Measurements from ENCODE around the gene CCDC134. TPM values are rescaled to one million over a fixed set of nuclear protein-coding genes. Genes with fewer than 3 reads are reported as not detected.

Gene CCDC134
- total and polyA plus RNA-seq, 2 of the 8 experiments (the other 6 are each of a cell fraction or from before 2014, with no cell fraction given) = 7.7 to 20.0 TPM

GRCh38 chr22:41875531-41876270 lies 75.2 kb downstream of the CCDC134 start:
- Histone ChIP-seq H2BK5ac (ENCODE audit: low read depth, low read length) (no peak overlapping the region), H2BK15ac (ENCODE audit: low read length) (no peak overlapping the region), H3K4me2 (ENCODE audit: insufficient read depth in 1 of 2, low read depth in 2 of 2, low read length in 2 of 2) (no peak overlapping the region), H3K79me2 (ENCODE audit: control insufficient read depth in 1 of 2, insufficient read depth in 2 of 2, low read length in 2 of 2) (no peaks in the 10 kb centered on the region), H3K79me1 (ENCODE audit: low read depth, low read length) (no peaks in the 10 kb centered on the region; the same call in 1 of the 2 replicates), H3K27me3 (replicated peaks in 1 of 4; ENCODE audit: control insufficient read depth in 3 of 4, extremely low read depth in 1 of 4, insufficient read depth in 3 of 4, low read length in 3 of 4) (no peaks in the 10 kb centered on the region), H2BK120ac (replicated peaks; ENCODE audit: low read depth, low read length) (no peak overlapping the region), H4K8ac (ENCODE audit: extremely low read depth, insufficient read depth, low read length) (no peak overlapping the region), H2AFZ (ENCODE audit: low read length) (no peak overlapping the region), H4K5ac (ENCODE audit: insufficient read length, low read depth, low read length) (no peak overlapping the region), H3K9ac (replicated peaks in 1 of 4; ENCODE audit: extremely low read depth in 1 of 4, low read depth in 3 of 4, low read length in 3 of 4) (no peak overlapping the region), H3K4ac (replicated peaks; ENCODE audit: insufficient read length, low read depth, low read length) (no peak overlapping the region), H3K4me1 (replicated peaks in 1 of 4; ENCODE audit: control insufficient read depth in 3 of 4, insufficient read depth in 4 of 4, low read length in 3 of 4) (no peaks in the 10 kb centered on the region), H3K23ac (ENCODE audit: insufficient read length) (no peak overlapping the region), H4K20me1 (replicated peaks in 1 of 2; ENCODE audit: control insufficient read depth in 1 of 2, insufficient read depth in 2 of 2, low read length in 2 of 2) (peaks cover 0 to 3% of the 10 kb centered on the region in 2 experiments), H3K56ac (replicated peaks; ENCODE audit: insufficient read length, low read depth, low read length) (no peak overlapping the region), H2BK20ac (ENCODE audit: low read length) (no peak overlapping the region), H3K4me3 (ENCODE audit: extremely low read depth in 1 of 4, insufficient read depth in 2 of 4, low read depth in 3 of 4, low read length in 4 of 4) (no peak overlapping the region), H3K18ac (ENCODE audit: extremely low read depth, low read length) (no peak overlapping the region), H4K91ac (replicated peaks; ENCODE audit: insufficient read length, low read length) (no peak overlapping the region), H3K9me3 (ENCODE audit: insufficient read depth in 2 of 2, low read depth in 1 of 2, low read length in 1 of 2) (no peaks in the 10 kb centered on the region), H2AK5ac (ENCODE audit: low read depth, low read length) (no peak overlapping the region), H2BK12ac (ENCODE audit: low read depth, low read length) (no peak overlapping the region), H3K27ac (ENCODE audit: low read depth, low read length) (no peak overlapping the region), H3K36me3 (ENCODE audit: control insufficient read depth in 2 of 4, insufficient read depth in 4 of 4, low read length in 3 of 4) (peaks cover 36 to 82% (median 68%) of the 10 kb centered on the region in 4 experiments), H3K23me2 (ENCODE audit: low read depth, low read length) (no peaks in the 10 kb centered on the region), H3K14ac (ENCODE audit: insufficient read length) (no peak overlapping the region)
- ChIA-PET POLR2A (ENCODE audit: partially characterized antibody) (interaction anchor here (1.0 kb wide), 1 partner anchor 9 kb away, joined by 4 read pairs; no protein-coding TSS in a partner anchor), CTCF (ENCODE audit: partially characterized antibody) (no interaction called here)
- FAIRE-seq = no peak
- no peak for DNase-seq (ENCODE audit: low read depth in 1 of 2, low spot score in 2 of 2)
- WGBS, 2 experiments (ENCODE audit: extremely low coverage in 1 of 2, insufficient coverage in 1 of 2, insufficient read length in 1 of 2, insufficient replicate concordance in 2 of 2, low coverage in 1 of 2, low lambda C conversion rate in 2 of 2, missing lambda C conversion rate in 1 of 2) = 90% methylated on average over 10 of the region's 10 CpGs; no CpG with 5 or more reads in 1 of the 2 experiments
- TF ChIP-seq TEAD4 (IDR thresholded peaks at IDR 0.05; ENCODE audit: low read depth, low read length) (no peak), MAFK (IDR thresholded peaks at IDR 0.05; ENCODE audit: low read depth, low read length) (no peak), CBX8 (IDR thresholded peaks at IDR 0.05; ENCODE audit: borderline replicate concordance, low read depth, low read length) (no peak), MAX (IDR thresholded peaks at IDR 0.05) (no peak), TBP (IDR thresholded peaks at IDR 0.05; ENCODE audit: low read depth, low read length) (no peak), GTF2F1 (IDR thresholded peaks at IDR 0.05; ENCODE audit: borderline replicate concordance, low read depth, low read length) (no peak), CEBPB (IDR thresholded peaks at IDR 0.05; ENCODE audit: low read depth, low read length) (no peak), E2F6 (IDR thresholded peaks at IDR 0.05) (no peak), KDM1A (IDR thresholded peaks at IDR 0.05; ENCODE audit: borderline replicate concordance, low read length) (no peak), ATF2 (IDR thresholded peaks at IDR 0.05; ENCODE audit: low read length) (no peak), SUZ12 (IDR thresholded peaks at IDR 0.05; ENCODE audit: low read length) (no peak)

All from H1 (cell line).